Neuronal stem cell (in vitro differentiated cells): ENCODE data around the gene TCN2.

Source experiments
- DNase-seq: peaks from one replicate; pipeline ENCODE4 v3.0.0-alpha.2; 2013; ENCODE audit warnings: low spot score
- H2AFZ ChIP-seq: one replicate; pipeline ENCODE4 v1.6.1; 2013; ENCODE audit warnings: mild to moderate bottlenecking, low read length, inconsistent platforms
- H2AK5ac ChIP-seq: 2 replicates; pipeline ENCODE4 v1.6.1; 2013; ENCODE audit warnings: low read depth, mild to moderate bottlenecking, inconsistent platforms, low read length, moderate library complexity, mixed read lengths
- H2BK120ac ChIP-seq: 2 replicates; pipeline ENCODE4 v1.6.1; 2013; ENCODE audit warnings: low read depth, mild to moderate bottlenecking, inconsistent platforms, low read length, moderate library complexity, mixed read lengths
- H2BK12ac ChIP-seq: one replicate; pipeline ENCODE4 v1.6.1; 2013; ENCODE audit warnings: low read length, inconsistent platforms
- H2BK15ac ChIP-seq: 2 replicates; pipeline ENCODE4 v1.6.1; 2013; ENCODE audit warnings: mild to moderate bottlenecking, low read length, inconsistent platforms, mixed read lengths
- H2BK5ac ChIP-seq: one replicate; pipeline ENCODE4 v1.6.1; 2013; ENCODE audit warnings: inconsistent platforms, mild to moderate bottlenecking, low read length, moderate library complexity
- H3K14ac ChIP-seq: one replicate; pipeline ENCODE4 v1.6.1; 2013; ENCODE audit warnings: low read length, inconsistent platforms
- H3K18ac ChIP-seq: 2 replicates; pipeline ENCODE4 v1.6.1; 2013; ENCODE audit warnings: low read length, inconsistent platforms
- H3K23ac ChIP-seq: 2 replicates; pipeline ENCODE4 v1.6.1; 2013; ENCODE audit warnings: low read depth, mild to moderate bottlenecking, mixed read lengths, low read length, inconsistent platforms; ENCODE audit not compliant: poor library complexity
- H3K27ac ChIP-seq: replicated peaks from 3 replicates; pipeline ENCODE4 v1.5.1; 2013; ENCODE audit warnings: low read length, inconsistent platforms
- H3K27me3 ChIP-seq, 3 experiments: 2 replicates each; pipeline ENCODE4 v1.6.1; 2013; ENCODE audit warnings: low read length in 3 of 3, mild to moderate bottlenecking in 2 of 3, inconsistent platforms in 1 of 3, low read depth in 1 of 3, mixed read lengths in 1 of 3, moderate library complexity in 1 of 3; ENCODE audit not compliant: control insufficient read depth in 3 of 3, insufficient read depth in 3 of 3
- H3K36me3 ChIP-seq, 2 donors: replicated peaks in 1 of 2; 2 replicates each; pipeline ENCODE4 v1.6.1; 2013; ENCODE audit warnings: low read length in 2 of 2; ENCODE audit not compliant: control insufficient read depth in 2 of 2, insufficient read depth in 2 of 2
- H3K4ac ChIP-seq: 2 replicates; pipeline ENCODE4 v1.6.1; 2013; ENCODE audit warnings: inconsistent platforms, mild to moderate bottlenecking, low read length, moderate library complexity
- H3K4me1 ChIP-seq, 2 donors: 1 replicate in 1 of 2; 2 replicates in 1 of 2; pipeline ENCODE4 v1.6.1; 2013; ENCODE audit warnings: low read length in 2 of 2, low read depth in 1 of 2; ENCODE audit not compliant: control insufficient read depth in 2 of 2, insufficient read depth in 1 of 2
- H3K4me2 ChIP-seq: one replicate; pipeline ENCODE4 v1.6.1; 2013; ENCODE audit warnings: mild to moderate bottlenecking, low read length, inconsistent platforms; ENCODE audit not compliant: insufficient read depth, poor library complexity, severe bottlenecking
- H3K4me3 ChIP-seq, 2 donors: 2 replicates each; pipeline ENCODE4 v1.5.1; 2013; ENCODE audit warnings: low read length in 2 of 2, mild to moderate bottlenecking in 2 of 2, inconsistent platforms in 1 of 2, moderate library complexity in 1 of 2
- H3K79me1 ChIP-seq: one replicate; pipeline ENCODE4 v1.6.1; 2013; ENCODE audit warnings: low read depth, mild to moderate bottlenecking, inconsistent platforms, low read length, moderate library complexity
- H3K9ac ChIP-seq: one replicate; pipeline ENCODE4 v1.6.1; 2013; ENCODE audit warnings: mild to moderate bottlenecking, low read depth, low read length, inconsistent platforms; ENCODE audit not compliant: poor library complexity
- H3K9me3 ChIP-seq, 2 donors: replicated peaks in 1 of 2; 2 replicates each; pipeline versions ENCODE3 to v1.6.1; 2013; ENCODE audit warnings: low read length in 2 of 2, mild to moderate bottlenecking in 2 of 2, inconsistent platforms in 1 of 2, low read depth in 1 of 2, mixed read lengths in 1 of 2, moderate library complexity in 1 of 2; ENCODE audit not compliant: control insufficient read depth in 2 of 2, insufficient read depth in 1 of 2
- H4K8ac ChIP-seq: one replicate; pipeline ENCODE4 v1.6.1; 2013; ENCODE audit warnings: low read depth, mild to moderate bottlenecking, inconsistent platforms, low read length, moderate library complexity
- H4K91ac ChIP-seq: one replicate; pipeline ENCODE4 v1.6.1; 2013; ENCODE audit warnings: low read length, low read depth, mild to moderate bottlenecking, inconsistent platforms; ENCODE audit not compliant: poor library complexity
- WGBS, 2 donors: extraction: QIAGEN DNeasy Blood & Tissue Kit; methylation state at CpG; one replicate each; pipeline ENCODE4 v1.1.7; 2013; ENCODE audit warnings: missing lambda C conversion rate in 2 of 2, mixed read lengths in 1 of 2; ENCODE audit not compliant: insufficient read length in 2 of 2, insufficient replicate concordance in 1 of 2; ENCODE audit errors: extremely low coverage in 2 of 2; 5-methylcytosine and 5-hydroxymethylcytosine counted together

TCN2 gene

GRCh38 chr22:30614268-30614667, 7.3 kb downstream of the TCN2 start:
- WGBS, 2 donors: no CpG with 5 or more reads among the region's 7 CpGs
- Histone ChIP-seq H2BK15ac (no peak overlapping the region), H3K4me2 (no peak overlapping the region), H3K4me1 (peaks cover 2 to 9% of the 10 kb centered on the region in 2 donors), H3K18ac (no peak overlapping the region), H2BK120ac (no peak overlapping the region), H3K27me3 (no peaks in the 10 kb centered on the region), H3K23ac (no peak overlapping the region), H3K79me1 (no peaks in the 10 kb centered on the region), H3K4me3 (no peak overlapping the region), H3K9ac (no peak overlapping the region), H4K8ac (no peak overlapping the region), H2BK5ac (no peak overlapping the region), H2AFZ (no peak overlapping the region), H3K9me3 (no peaks in the 10 kb centered on the region), H3K14ac (no peak overlapping the region), H4K91ac (no peak overlapping the region), H2BK12ac (no peak overlapping the region), H3K27ac (no peak overlapping the region), H2AK5ac (no peak overlapping the region), H3K36me3 (peaks cover 58 to 94% of the 10 kb centered on the region in 2 donors), H3K4ac (no peak overlapping the region)
- no peak for DNase-seq

- Histone ChIP-seq H4K91ac (no peak overlapping the region), H3K27ac (no peak overlapping the region), H3K9ac (no peak overlapping the region), H2BK15ac (no peak overlapping the region), H3K23ac (no peak overlapping the region), H3K4me1 (peaks cover 0 to 4% of the 10 kb centered on the region in 2 donors), H3K36me3 (peaks cover 61 to 96% of the 10 kb centered on the region in 2 donors), H3K18ac (no peak overlapping the region), H2BK120ac (no peak overlapping the region), H3K79me1 (no peaks in the 10 kb centered on the region), H3K14ac (no peak overlapping the region), H2BK5ac (no peak overlapping the region), H3K4me3 (no peak overlapping the region), H3K4me2 (no peak overlapping the region), H2BK12ac (no peak overlapping the region), H2AFZ (no peak overlapping the region), H3K27me3 (no peaks in the 10 kb centered on the region), H2AK5ac (no peak overlapping the region), H3K4ac (no peak overlapping the region), H4K8ac (no peak overlapping the region), H3K9me3 (no peaks in the 10 kb centered on the region)
- no peak for DNase-seq
Measured at GRCh38 chr22:30614879-30615278, 7.9 kb downstream of the TCN2 start.

- H2AK5ac ChIP-seq: no peak overlapping the region
- no peak overlapping the region for H3K4me3 ChIP-seq
- no peak overlapping the region for H2BK15ac ChIP-seq
- H3K36me3 ChIP-seq: peaks cover 60 to 96% of the 10 kb centered on the region in 2 donors
- H3K27ac ChIP-seq: no peak overlapping the region
- no peak overlapping the region for H3K4me2 ChIP-seq
- H4K8ac ChIP-seq: no peak overlapping the region
- no peak overlapping the region for H2BK12ac ChIP-seq
- WGBS, 2 donors: no CpG with 5 or more reads among the region's 7 CpGs
- no peaks in the 10 kb centered on the region for H3K79me1 ChIP-seq
- no peak overlapping the region for H2BK5ac ChIP-seq
- H3K18ac ChIP-seq: no peak overlapping the region
- no peaks in the 10 kb centered on the region for H3K27me3 ChIP-seq
- H2AFZ ChIP-seq: no peak overlapping the region
- no peak for DNase-seq
- no peak overlapping the region for H3K14ac ChIP-seq
- no peaks in the 10 kb centered on the region for H3K9me3 ChIP-seq
- H3K4me1 ChIP-seq: no peaks in the 10 kb centered on the region
- H4K91ac ChIP-seq: no peak overlapping the region
- no peak overlapping the region for H3K4ac ChIP-seq
- no peak overlapping the region for H3K23ac ChIP-seq
- H3K9ac ChIP-seq: no peak overlapping the region
- H2BK120ac ChIP-seq: no peak overlapping the region
Measured at GRCh38 chr22:30615543-30615954, 8.6 kb downstream of the TCN2 start.

- H3K4me2 ChIP-seq: no peak overlapping the region
- H3K18ac ChIP-seq: no peak overlapping the region
- H3K4me1 ChIP-seq: no peaks in the 10 kb centered on the region
- no peaks in the 10 kb centered on the region for H3K27me3 ChIP-seq
- no peak overlapping the region for H3K9ac ChIP-seq
- H2BK120ac ChIP-seq: no peak overlapping the region
- no peak overlapping the region for H4K8ac ChIP-seq
- no peaks in the 10 kb centered on the region for H3K79me1 ChIP-seq
- H2BK15ac ChIP-seq: no peak overlapping the region
- no peak overlapping the region for H3K27ac ChIP-seq
- H3K23ac ChIP-seq: no peak overlapping the region
- H3K14ac ChIP-seq: no peak overlapping the region
- H4K91ac ChIP-seq: no peak overlapping the region
- peaks cover 59 to 96% of the 10 kb centered on the region in 2 donors for H3K36me3 ChIP-seq
- no peak overlapping the region for H3K4me3 ChIP-seq
- no peak overlapping the region for H2BK12ac ChIP-seq
- H2AFZ ChIP-seq: no peak overlapping the region
- no peak overlapping the region for H3K4ac ChIP-seq
- WGBS, 2 donors: no CpG with 5 or more reads among the region's 6 CpGs
- no peaks in the 10 kb centered on the region for H3K9me3 ChIP-seq
- no peak overlapping the region for H2AK5ac ChIP-seq
- no peak overlapping the region for H2BK5ac ChIP-seq
- no peak for DNase-seq
Measured at GRCh38 chr22:30617819-30618218, 10.8 kb downstream of the TCN2 start.
